DOHH2 (cell line): ENCODE measurements around the gene TAX1BP3.

Experiments used
- EZH2phosphoT487 ChIP-seq: fragments of 200-600 bp; sonication (generic); IDR thresholded peaks from 2 replicates; pipeline ENCODE4 v1.6.1; 2017; ENCODE audit warnings: borderline replicate concordance, mild to moderate bottlenecking, antibody characterized with exemption, low read length, moderate library complexity, mixed read lengths
- TF ChIP-seq, protein P1 (sequence below): fragments of 200-600 bp; sonication (generic); IDR thresholded peaks from one replicate; pipeline ENCODE4 v1.5.1; 2014; ENCODE audit warnings: antibody characterized with exemption, mild to moderate bottlenecking, low read depth, low read length; ENCODE audit not compliant: poor library complexity, severe bottlenecking

DNA sequence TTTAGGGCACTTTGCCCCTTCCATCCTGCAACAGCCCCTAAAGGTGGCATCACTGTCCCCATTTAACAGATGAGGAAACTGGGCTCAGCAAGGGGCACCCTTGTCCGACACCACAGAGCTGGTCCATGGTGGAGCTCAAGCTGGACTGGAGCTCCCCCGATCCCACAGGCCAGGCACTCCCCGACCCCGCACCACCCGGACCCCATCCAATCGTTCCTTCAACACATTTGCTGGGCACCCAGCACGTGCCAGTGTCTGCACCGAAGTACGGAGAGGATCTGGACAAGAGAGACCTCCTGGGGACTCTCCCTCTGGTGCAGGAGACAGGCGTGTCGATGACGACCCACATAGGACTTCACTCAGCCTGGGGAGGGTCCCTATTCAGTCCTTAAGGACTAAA is 13.7 kb upstream of the TAX1BP3 start:
- TF ChIP-seq, protein P1, sequence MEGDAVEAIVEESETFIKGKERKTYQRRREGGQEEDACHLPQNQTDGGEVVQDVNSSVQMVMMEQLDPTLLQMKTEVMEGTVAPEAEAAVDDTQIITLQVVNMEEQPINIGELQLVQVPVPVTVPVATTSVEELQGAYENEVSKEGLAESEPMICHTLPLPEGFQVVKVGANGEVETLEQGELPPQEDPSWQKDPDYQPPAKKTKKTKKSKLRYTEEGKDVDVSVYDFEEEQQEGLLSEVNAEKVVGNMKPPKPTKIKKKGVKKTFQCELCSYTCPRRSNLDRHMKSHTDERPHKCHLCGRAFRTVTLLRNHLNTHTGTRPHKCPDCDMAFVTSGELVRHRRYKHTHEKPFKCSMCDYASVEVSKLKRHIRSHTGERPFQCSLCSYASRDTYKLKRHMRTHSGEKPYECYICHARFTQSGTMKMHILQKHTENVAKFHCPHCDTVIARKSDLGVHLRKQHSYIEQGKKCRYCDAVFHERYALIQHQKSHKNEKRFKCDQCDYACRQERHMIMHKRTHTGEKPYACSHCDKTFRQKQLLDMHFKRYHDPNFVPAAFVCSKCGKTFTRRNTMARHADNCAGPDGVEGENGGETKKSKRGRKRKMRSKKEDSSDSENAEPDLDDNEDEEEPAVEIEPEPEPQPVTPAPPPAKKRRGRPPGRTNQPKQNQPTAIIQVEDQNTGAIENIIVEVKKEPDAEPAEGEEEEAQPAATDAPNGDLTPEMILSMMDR, result no peak
- TF ChIP-seq EZH2phosphoT487, result no peak
